ENCODE measurements around the gene PEAK1. TPM values are rescaled to one million over a fixed set of nuclear protein-coding genes. Genes with fewer than 3 reads are reported as not detected.

PEAK1 gene
- total and polyA plus RNA-seq, 2 experiments from 2014 or later: 7.8 to 34.1 TPM

- TF ChIP-seq NANOG (IDR thresholded peaks at IDR 0.05; ENCODE audit: borderline replicate concordance) (no peak), ETS1 (IDR thresholded peaks at IDR 0.05) (no peak), STAT1 (IDR thresholded peaks at IDR 0.05; ENCODE audit: unreplicated experiment) (no peak)
These were observed 228.6 kb downstream of the PEAK1 start (continued) for GRCh38 chr15:77191230-77191834.

- no peak overlapping the region for H2AFZ ChIP-seq
- Mint-ChIP-seq H3K27me3 (ENCODE audit: insufficient read depth, low read depth, poor library complexity) (no peaks in the 10 kb centered on the region), H3K27ac (no peak overlapping the region), H3K36me3 (ENCODE audit: low read depth) (no peaks in the 10 kb centered on the region), H3K4me3 (no peak overlapping the region), H3K4me1 (peaks cover 3% of the 10 kb centered on the region; the same call in 1 of the 3 replicates), H3K9me3 (no peaks in the 10 kb centered on the region)
- H3K4me3 ChIP-seq: no peak overlapping the region
- H3K4me1 ChIP-seq (ENCODE audit: insufficient read depth): no peaks in the 10 kb centered on the region; the same call in 1 of the 2 replicates
- H3F3A ChIP-seq (replicated peaks; ENCODE audit: low read depth): 0 out of 2 replicates have a peak, but pooled peaks cover 4% of the 10 kb centered on the region
- H3K36me3 ChIP-seq (ENCODE audit: insufficient read depth): no peaks in the 10 kb centered on the region
- no peaks in the 10 kb centered on the region for H3K9me2 ChIP-seq (ENCODE audit: insufficient read depth)
- ATAC-seq (no peak), DNase-seq (ENCODE audit: low spot score) (no peak)
- no peaks in the 10 kb centered on the region for H3K79me2 ChIP-seq (replicated peaks; ENCODE audit: insufficient read depth)
- no peak overlapping the region for H3K4me2 ChIP-seq
- H3K27ac ChIP-seq (ENCODE audit: low read depth): no peak overlapping the region; the same call in 1 of the 2 replicates
- H4K20me1 ChIP-seq (replicated peaks; ENCODE audit: insufficient read depth): no peaks in the 10 kb centered on the region
- H3K27me3 ChIP-seq (ENCODE audit: insufficient read depth): no peaks in the 10 kb centered on the region
- TF ChIP-seq ZNF331 (CRISPR knock-in tag; IDR thresholded peaks at IDR 0.05; ENCODE audit: low read depth): no peak
- no peak for TF ChIP-seq EZH2 (IDR thresholded peaks at IDR 0.05; ENCODE audit: low read depth, unreplicated experiment)
- no peak for TF ChIP-seq CREB1 (CRISPR knock-in tag; IDR thresholded peaks at IDR 0.05; ENCODE audit: low read depth)
- TF ChIP-seq NANOG (IDR thresholded peaks at IDR 0.05; ENCODE audit: borderline replicate concordance): no peak
- no peak for TF ChIP-seq REST (IDR thresholded peaks at IDR 0.05; ENCODE audit: unreplicated experiment)
- no peak for TF ChIP-seq STAT1 (IDR thresholded peaks at IDR 0.05; ENCODE audit: unreplicated experiment)
- TF ChIP-seq ZNF462 (CRISPR knock-in tag; IDR thresholded peaks at IDR 0.05): no peak
- no peak for TF ChIP-seq ETS1 (IDR thresholded peaks at IDR 0.05)
- no peak for TF ChIP-seq ZNF114 (CRISPR knock-in tag; IDR thresholded peaks at IDR 0.05)
- TF ChIP-seq POLR2AphosphoS5 (IDR thresholded peaks at IDR 0.05; ENCODE audit: low read depth): no peak
- TF ChIP-seq JUNB (IDR thresholded peaks at IDR 0.05; ENCODE audit: unreplicated experiment): no peak
- TF ChIP-seq EZH2phosphoT487 (IDR thresholded peaks at IDR 0.05; ENCODE audit: unreplicated experiment): no peak
These were observed 232.0 kb downstream of the PEAK1 start for GRCh38 chr15:77187751-77188464.
